Measurements from ENCODE around the gene NEURL1.

GRCh38 chr10:103499881-103500280 is 6.4 kb downstream of the NEURL1 start:
- TF ChIP-seq CTCF (conservative IDR thresholded peaks at IDR 0.05 in 1 of 2, IDR thresholded peaks at IDR 0.05 in 1 of 2; ENCODE audit: extremely low read depth in 1 of 2, insufficient read depth in 1 of 2, low read depth in 1 of 2, low read length in 2 of 2) (no peak), EZH2 (IDR thresholded peaks at IDR 0.05; ENCODE audit: borderline replicate concordance, low read length) (no peak)
